ENCODE measurements around the gene ANKRD11.
A peak's percentile ranks its signal among the peaks of the same experiment; 100 is the strongest.

ANKRD11 gene

DNA sequence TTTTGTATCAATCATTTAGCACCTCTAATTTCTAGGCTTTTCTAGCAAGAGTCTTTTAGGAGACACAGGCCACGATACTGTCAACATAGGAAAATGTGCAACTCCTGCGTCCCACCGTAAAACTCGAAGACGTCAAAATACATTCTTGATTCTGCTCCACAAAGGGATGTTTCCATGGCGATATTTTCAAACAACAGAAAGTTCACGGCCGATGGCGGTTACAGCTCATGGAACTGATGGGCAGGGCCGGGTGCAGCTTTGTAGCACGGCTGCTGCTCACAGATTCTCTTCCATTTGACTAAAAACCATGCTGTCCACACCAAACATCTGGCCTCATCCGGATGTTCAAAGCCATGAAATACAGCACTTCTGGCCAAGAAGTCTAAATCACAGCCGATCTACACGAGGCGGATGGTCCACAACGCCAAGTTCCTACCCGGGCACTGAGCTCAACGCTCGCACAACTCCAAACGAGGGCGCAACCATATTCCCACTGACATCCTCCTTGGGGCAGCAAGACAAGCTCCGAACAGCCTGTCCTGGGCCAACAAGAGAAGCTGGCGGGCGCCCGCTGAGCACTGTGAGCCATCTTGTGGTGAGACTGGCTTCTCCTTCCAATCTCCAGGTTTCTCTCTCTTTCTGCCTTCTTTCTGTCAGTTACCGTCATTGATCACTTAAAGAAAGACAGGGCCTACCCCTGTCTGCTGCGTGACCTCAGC lies 193.0 kb downstream of the ANKRD11 start:
- DNase-seq (ENCODE audit: low read depth) = no peak

DNA sequence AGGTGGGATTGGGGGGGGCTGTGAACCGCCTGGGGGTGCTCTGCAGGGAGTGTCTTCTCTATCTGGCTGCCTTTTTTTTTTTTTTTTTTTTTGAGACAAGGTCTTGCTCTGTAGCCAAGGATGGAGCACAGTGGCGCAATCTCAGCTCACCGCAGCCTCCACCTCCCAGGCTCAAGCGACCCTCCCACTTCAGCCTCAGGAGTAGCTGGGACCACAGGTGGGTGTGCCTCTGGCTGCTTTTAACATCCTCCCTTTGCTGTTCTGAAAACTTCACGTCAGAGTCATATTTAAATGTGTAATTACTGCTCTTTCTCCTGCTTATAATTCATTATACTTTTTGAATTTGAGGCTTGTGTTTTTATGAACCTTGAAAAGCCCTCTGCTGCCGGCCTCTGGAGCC lies 194.4 kb downstream of the ANKRD11 start:
- DNase-seq (ENCODE audit: low read depth) = no peak

DNA sequence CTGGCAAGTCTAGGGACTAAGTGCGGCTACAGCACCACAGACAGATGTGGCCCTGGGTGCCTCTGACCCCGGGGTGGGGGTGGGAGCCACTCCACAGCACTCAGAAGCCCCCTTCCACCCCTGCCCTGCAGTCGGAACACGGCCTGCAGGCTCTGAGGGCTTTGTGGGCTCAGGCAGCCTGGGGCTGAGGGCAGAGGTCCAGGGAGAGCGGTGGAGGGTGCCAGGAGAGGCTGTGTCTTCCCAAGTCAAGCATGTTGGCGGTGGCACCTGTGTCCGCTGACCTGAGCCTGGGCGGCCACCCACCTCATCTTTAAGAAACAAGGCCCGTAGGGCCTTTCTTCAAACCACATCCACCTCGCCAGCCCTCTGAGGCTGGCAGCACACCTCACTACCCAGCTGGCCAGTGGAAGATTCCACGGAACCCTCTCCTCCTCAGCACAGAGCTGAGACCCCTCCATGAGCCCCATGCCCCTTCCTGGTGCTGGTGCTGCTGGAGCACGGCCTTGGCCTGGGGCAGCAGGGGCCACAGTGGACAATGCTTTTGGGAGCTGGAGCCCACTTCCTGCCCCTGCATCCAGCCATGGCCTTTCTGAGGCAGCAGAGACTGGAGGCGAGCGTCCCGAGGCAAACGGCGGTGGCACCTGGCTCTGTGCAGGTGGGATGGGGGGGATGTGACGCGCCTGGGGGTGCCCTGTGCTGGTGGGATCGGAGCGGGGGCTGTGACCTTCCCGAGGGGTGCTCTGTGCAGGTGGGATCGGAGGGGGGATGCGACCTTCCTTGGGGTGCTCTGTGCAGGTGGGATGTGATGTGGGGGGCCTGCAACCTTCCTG lies 195.1 kb downstream of the ANKRD11 start:
- DNase-seq (ENCODE audit: low read depth) = no peak

DNA sequence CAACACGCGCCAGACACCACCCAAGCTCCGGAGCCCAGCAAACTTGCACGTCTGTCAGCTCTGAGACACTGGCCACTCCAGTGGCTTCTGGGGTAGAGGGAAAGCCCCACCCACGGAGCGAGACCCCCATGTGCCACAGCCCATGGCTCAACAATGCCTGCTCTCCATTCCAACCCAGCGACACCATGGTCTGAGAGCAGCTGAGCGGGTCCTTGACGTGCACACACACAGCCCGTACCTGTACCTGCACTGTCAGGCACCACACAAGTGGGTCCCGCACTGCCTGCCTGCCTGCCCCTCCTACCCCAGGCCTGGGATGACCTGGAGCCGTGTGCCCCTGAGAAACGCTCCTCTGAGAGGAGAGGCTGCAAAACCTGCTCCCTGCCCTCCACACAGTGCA lies 195.9 kb downstream of the ANKRD11 start:
- no peak for DNase-seq (ENCODE audit: low read depth)

DNA sequence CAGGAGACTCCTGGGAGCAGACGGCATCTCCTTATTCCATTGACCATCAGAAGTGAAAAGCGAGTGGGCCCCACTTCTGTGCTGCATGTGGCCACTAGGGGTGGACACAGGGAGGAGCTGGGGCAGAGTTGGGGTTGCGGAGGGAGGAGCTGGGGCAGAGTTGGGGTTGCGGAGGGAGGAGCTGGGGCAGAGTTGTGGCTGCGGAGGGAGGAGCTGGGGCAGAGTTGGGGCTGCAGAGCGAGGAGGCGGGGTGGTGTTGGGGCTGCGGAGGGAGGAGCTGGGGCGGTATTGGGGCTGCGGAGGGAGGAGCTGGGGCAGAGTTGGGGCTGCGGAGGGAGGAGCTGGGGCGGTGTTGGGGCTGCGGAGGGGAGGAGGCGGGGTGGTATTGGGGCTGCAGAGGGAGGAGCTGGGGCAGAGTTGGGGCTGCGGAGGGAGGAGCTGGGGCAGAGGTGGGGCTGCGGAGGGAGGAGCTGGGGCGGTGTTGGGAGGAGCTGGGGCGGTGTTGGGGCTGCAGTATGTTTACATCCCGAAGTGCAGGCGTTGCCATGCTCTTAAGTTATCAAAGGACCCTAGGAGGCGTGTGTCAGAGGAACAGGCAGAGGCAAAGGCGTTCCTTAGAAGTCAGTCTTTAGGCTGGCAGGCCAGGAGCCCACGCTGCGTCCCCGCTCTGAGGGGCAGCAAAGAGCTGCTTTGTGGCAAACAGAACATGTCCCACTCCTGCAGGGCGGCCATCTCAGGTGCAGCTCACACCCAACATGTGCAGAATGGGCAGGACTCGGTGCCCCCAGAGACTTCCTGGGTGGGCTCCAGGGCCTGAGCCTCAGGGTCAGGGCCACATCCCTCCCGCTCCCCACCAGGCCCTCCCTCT lies 196.9 kb downstream of the ANKRD11 start:
- DNase-seq (ENCODE audit: low read depth) = no peak

DNA sequence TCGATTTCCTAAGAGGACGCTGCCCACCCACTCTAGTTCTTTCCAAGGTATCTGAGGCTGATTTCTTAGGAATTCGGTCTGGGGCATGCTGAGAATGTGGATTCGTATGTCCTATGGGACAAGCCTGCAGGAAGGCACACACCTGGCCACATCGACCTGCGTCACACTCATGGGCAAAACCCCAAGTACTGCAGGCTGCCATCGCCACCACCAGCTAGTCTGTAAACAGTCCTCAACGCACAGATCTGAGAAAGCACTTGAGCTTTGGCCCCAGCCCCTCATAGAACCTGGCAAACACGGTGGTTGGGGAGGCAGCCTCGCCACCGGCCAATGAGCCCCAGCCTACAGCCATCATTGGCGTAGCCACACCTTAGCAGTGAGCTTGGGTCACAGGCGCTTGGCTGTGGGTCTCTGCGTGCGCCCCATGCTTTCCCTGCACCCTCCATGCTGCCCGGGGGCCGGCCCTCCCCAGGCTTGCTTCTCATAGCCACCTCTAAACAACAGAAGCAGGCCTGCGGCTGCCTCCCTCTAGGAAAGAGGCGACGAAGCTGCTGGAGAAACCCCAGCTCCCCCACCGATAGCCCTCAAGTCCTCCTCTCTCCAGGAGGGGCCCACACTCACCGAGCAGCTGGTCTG lies 197.8 kb downstream of the ANKRD11 start:
- no peak for DNase-seq (ENCODE audit: low read depth)

DNA sequence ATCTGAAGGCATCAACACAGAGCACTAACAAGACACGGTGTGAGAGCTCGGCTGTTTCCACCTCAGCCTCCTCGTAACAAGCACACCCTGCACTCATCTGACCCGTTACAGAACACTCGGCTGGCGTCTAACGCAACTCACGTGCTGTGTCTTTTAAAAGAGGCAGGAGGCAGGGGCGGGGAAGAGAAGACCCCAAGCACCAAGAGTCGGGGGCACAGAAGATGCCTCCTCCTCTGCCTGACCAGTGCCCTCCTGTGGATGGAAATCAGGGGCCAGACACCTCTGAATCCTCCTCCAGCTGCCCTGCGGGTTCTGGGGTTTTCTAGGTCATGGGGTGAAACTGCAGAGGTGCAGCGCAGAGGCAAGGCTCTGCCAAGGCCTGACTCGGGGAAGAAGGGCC lies 198.6 kb downstream of the ANKRD11 start:
- no peak for DNase-seq (ENCODE audit: low read depth)

DNA sequence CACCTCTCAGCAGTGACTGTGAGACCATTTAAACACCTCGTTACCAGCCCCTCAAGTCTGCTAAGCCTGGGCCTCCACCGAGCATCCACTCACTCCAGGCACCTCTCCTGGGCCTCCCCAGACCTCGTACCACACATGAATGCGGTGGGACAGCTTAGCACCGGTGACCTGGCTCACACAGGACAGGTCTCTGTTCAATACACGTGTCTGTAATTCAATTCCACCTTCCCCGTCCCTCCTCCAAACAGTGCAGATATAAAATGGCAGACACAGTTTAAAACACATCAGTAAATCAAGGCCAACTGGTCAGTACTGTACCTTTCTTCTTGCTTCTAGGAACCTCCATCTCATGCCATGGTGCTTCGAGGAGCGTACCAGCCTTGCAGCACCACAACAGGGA lies 199.0 kb downstream of the ANKRD11 start:
- DNase-seq (ENCODE audit: low read depth) = no peak

DNA sequence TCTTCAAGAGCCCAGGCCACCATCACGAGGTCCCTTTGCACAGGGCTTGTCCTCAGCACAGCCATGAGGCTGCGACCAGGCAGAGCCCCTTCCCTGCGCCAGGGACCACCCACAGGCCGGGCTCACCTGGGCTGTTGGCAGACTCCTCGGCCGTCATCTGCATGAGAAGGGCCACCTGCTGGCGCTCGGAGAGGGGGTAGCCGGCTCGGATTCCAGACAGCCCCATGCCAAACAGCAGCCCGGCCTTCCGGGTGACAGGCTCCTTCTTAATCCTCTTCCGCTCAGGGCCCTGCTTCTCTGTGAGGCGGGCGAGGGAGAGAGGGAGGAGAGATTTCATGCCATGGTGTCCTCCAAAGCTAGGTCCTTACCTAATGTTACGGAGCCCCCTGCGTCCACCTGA lies 199.5 kb downstream of the ANKRD11 start:
- no peak for DNase-seq (ENCODE audit: low read depth)

DNA sequence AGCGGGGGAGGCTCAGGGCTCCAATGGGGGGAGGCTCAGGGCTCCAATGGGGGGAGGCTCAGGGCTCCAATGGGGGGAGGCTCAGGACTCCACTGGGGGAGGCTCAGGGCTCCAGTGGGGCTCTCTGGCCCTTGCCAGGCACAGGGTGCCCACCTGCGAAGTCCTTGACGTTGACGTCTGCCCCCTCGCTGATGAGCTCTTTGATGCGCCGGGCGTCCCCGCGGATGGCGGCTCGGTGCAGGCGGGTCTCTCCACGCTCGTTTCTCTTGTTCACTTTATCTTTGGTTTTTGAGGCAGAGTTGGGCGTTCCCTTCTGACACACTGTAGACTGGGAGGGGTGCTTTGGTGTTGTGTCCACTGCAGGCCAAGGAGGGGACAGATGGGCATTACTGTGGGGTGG lies 199.9 kb downstream of the ANKRD11 start:
- no peak for DNase-seq (ENCODE audit: low read depth)

DNA sequence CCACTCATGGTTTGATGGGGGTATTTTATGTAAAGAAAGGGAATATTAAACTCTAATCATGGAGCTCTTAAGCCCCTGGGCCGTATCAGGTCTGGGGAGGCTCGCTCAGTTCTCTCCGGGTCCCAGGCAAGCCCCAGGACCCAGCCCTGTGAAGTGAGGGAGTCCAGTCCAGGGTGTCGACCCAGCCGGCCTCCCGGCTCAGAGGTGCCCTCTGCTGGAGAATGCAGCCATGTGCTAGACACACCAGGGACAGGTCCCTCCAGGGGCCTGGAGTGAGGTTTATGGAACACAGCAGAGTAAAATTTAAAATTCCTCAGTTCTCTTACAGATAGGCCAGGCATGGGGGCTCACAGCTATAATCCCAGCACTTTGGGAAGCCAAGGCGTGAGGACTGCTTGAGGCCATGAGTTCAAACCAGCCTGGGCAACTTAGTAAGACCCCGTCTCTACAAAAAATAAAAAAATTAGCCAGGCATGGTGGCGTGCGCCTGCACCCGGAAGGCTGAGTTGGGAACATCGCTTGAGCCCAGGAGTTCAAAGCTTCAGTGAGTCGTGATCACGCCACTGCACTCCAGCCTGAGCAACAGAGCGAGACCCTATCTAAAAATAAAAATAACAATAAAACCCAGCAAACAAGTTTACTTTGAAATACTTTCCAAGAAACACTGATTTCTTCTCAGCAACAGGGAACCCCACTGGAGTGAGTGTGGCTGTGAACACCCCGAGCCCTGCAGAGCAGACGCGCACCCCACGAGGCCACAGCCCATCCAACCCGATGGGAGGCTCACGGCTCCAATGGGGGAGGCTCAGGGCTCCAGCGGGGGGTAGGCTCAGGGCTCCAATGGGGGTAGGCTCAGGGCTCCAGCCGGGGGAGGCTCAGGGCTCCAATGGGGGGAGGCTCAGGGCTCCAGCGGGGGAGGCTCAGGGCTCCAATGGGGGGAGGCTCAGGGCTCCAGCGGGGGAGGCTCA lies 200.6 kb downstream of the ANKRD11 start:
- DNase-seq (ENCODE audit: low read depth) = peak; percentile 55

DNA sequence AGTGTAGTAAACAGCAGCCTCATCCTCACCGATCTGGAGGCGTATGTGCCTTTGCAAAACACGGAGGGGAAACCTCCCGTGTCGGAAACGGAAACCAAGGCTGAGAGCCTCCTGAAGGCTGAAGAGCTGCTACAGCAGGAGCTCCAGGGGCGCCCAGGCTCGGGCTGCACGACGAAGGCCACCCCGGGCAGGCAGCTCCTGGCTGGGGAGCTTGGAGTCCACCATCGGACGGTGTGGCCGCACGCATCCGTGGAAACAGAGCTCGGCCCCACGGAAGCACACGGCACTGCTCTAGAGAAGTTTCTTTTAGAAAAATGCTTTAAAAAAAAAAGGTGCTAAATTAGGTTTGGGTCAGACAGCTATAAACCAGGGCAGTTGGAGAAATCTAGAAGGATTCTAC lies 201.4 kb downstream of the ANKRD11 start:
- no peak for DNase-seq (ENCODE audit: low read depth)

DNA sequence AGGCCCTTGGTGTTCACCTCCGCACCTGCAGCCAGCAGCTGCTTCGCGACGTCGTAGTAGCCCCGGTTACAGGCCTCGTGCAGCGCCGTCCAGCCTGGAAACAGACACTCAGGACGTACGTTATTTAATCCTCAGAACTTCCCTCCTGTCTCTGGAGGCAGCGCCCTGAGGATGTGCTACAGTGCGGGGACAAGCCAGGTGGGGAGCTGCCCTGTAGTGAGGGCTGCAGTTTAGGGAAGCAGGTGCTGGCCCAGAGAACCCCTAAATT lies 201.8 kb downstream of the ANKRD11 start:
- no peak for DNase-seq (ENCODE audit: low read depth)

DNA sequence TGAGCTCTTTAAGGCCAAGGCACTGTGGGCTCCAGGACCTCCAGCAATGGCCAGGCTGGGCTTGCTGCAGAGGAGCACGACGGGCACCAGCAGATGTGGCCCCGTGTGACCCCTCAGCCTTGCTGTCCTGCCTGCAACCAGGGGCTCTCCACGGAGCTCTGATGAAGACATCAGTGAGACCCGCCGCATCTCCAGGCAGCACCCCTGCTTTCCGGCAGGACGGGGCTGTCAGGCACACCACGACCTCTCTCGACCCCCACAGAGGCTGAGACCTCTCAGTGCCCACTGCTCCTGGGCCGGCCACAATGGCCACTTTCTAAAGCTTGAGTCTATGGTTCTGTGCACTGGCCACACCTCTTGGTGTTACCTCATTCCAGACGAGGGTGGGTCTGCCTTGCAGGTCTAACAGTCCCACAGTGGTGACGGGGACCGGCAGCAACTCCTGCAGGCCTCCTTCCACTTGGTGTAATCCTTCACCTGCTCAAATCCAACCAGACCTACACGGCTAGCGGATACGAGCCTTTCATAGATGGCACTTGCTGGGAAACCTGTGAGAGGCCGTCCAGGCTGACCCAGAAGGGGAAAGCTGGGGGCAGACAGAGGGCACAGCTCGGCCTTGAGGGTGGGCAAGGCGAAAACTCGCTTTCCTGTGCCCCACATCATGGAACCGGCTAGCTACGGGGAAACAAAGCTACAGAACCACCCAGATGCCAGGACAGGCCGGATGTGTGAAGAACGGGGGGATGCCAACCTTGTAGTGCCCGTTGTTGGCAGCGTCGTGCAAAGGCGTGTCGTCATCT lies 202.4 kb downstream of the ANKRD11 start:
- DNase-seq (ENCODE audit: low read depth) = no peak

DNA sequence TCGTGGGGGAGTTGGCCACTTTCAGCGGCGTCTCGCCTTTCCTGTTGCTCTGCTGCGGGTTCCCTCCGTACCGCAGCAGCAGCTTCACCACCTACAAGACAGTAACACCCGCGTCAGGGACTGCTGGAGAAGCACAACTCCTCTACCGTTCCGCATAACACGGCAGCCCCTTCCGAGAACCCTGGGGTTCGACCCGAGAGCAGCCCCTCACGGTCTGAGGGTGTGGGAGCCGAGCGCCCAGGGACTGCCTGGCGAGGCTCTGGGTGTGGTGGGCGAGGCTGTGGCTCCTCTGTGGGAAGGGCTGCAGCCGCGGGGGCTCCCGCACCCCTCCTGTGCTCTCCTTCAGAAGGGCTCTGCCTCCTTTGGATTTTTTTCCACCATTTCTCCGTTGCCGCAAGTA lies 204.3 kb downstream of the ANKRD11 start:
- no peak for DNase-seq (ENCODE audit: low read depth)

DNA sequence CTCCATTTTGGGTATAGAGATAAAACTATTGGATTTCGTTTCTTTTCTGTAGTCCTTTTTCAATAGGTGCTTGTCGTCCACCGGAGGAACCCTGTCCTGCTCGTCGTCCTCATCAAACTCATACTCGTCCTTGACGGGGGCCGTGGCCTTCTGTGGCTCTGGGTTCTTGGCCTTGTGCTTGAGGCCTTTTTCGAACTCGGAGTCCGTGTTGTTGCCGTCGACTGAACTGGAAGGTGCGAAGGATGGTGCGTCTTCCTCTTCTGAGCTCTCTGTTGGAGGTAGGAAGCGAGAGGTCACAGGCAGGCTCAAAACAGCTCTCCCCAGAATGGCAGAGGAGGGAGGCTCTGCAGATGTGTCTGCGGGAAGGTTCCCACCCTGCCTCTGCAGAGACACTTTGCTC lies 205.0 kb downstream of the ANKRD11 start:
- DNase-seq (ENCODE audit: low read depth) = no peak

DNA sequence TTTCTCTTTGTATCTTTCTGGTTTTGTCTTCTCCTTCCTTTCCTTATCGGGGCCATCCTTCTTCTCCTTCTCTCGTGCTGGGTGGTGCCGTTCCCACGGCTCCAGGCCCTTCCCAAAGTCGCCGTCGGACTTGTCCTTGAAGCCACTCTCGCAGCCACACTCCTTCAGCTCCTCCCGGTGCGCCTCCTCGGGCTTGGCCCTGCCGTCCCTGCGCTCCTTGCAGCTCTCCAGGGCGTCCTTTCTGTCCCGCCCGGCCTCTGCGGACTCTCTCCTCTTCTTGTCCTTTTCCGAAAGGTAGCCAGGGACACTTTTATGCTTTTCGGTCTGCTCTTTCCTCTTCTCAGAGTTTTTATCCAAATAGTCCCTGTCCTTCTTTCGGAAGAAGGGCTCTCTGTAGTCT lies 206.9 kb downstream of the ANKRD11 start:
- DNase-seq (ENCODE audit: low read depth) = no peak

DNA sequence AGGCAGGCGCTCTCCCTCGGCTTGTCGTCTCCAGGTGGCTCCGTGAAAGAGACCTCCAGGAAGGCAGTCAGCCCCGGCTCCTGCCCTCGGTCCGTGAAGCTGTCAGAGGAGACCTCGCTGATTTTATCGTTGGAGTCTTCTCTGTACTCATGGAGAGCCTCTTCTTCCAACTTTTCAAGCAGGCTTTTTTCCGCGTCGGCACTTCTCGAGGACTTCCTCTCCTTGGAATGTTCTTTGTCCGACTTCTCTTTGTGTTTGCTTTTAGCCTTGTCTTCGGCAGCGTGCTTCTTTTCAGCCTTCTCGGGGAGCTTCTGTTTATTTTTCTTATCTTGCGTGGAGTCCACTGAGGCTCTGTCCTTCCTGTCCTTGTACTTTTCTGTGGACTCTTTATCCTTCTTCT lies 207.8 kb downstream of the ANKRD11 start:
- no peak for DNase-seq (ENCODE audit: low read depth)

DNA sequence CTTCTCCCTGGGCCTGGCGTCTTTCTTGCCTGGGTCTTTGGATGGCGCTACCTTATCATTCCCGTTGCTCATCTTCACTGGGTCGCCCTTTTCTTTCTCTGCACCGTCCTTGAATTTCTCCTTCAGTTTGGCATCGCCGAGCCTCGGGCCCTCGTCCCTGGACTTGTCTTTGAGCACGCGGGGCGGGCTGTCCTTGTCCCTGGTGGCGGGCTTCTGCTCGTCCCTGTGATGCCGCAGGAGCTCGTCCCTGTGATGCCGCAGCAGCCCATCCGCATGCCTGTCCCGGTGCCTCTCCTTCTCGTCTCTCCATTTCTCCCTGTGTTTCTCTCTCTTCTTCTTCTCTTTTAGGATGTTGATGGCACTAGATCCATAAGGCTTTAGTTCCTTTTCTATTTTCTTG lies 208.5 kb downstream of the ANKRD11 start:
- no peak for DNase-seq (ENCODE audit: low read depth)

DNA sequence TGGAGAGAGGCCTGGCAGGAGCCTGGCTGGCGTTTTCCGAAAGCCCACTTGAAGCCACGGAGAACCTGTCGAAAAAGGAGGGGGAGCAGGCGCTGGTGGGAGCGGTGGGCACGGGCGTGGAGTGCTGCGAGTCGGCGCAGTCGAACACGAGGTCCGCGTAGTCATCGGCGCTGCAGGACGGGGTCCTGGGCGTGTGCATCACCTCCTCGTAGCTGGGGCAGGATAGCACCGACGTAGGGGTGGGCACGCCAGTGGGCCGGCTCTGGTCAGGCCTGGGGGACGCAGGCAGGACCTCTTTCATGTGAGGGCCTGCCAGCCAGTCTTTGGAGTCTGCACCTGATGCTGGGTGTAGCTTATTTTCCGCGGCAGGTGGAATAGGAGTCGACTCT lies 209.2 kb downstream of the ANKRD11 start:
- no peak for DNase-seq (ENCODE audit: low read depth)

Measured in activated T-cell treated with anti-CD3 and anti-CD28 coated beads for 24 hours (primary cell).